Panc1 (cell line): ENCODE data around the gene ZNF540. TPM values are rescaled to one million over a fixed set of nuclear protein-coding genes. Genes with fewer than 3 reads are reported as not detected.
A peak's percentile ranks its signal among the peaks of the same experiment; 100 is the strongest.
"Not testable (repeated sequence)": the region's sequence is repeated elsewhere in the genome, so short reads cannot be mapped to it uniquely, and the experiment has no call there.

ENCODE experiments used
- ATAC-seq: fragments of 200-7000 bp; cut with Tn5 transposase; 2 replicates; pipeline ENCODE4 v1.9.1; 2020; ENCODE audit warnings: mild to moderate bottlenecking, moderate library complexity
- BruUV-seq: library from RNA; stranded (reverse); fragments of 400-500 nt; replicated peaks from 2 replicates; lab custom pipeline; 2021; lab: Mats Ljungman, UMichigan
- CTCF ChIA-PET: fragments of 300-600 bp; sonication (Branson Sonifier 250); formaldehyde crosslinking; loops from one replicate; lab custom pipeline; 2022; ENCODE audit warnings: antibody characterized with exemption; lab: Charles Lee
- POLR2A ChIA-PET: fragments of 300-600 bp; sonication (Branson Sonifier 250); formaldehyde crosslinking; loops from one replicate; lab custom pipeline; 2022; ENCODE audit warnings: antibody characterized with exemption; lab: Charles Lee
- DNase-seq: peaks from one replicate; pipeline ENCODE4 v3.0.0-alpha.2; 2010; ENCODE audit warnings: low read depth, low spot score
- H3K27ac ChIP-seq: 2 replicates; pipeline ENCODE4 v1.5.1; 2011; ENCODE audit warnings: mild to moderate bottlenecking, low read length, inconsistent platforms
- H3K27me3 ChIP-seq: fragments of 200-500 bp; sonication (Bioruptor generic); 2 replicates; pipeline ENCODE4 v1.6.0; 2014; ENCODE audit warnings: low read length, inconsistent platforms; ENCODE audit not compliant: control insufficient read depth, insufficient read depth
- H3K36me3 ChIP-seq: fragments of 200-500 bp; sonication (Bioruptor generic); 2 replicates; pipeline ENCODE4 v1.5.1; 2014; ENCODE audit warnings: inconsistent platforms, mild to moderate bottlenecking, low read length, moderate library complexity; ENCODE audit not compliant: control insufficient read depth, insufficient read depth
- H3K4me1 ChIP-seq: 2 replicates; pipeline ENCODE4 v1.5.1; 2011; ENCODE audit warnings: inconsistent platforms, mild to moderate bottlenecking, low read length, moderate library complexity; ENCODE audit not compliant: control insufficient read depth, insufficient read depth
- H3K4me3 ChIP-seq, 2 experiments: 2 replicates each; pipeline ENCODE4 v1.5.1; 2011 to 2012; ENCODE audit warnings: low read depth in 2 of 2, low read length in 2 of 2, mild to moderate bottlenecking in 2 of 2, inconsistent platforms in 1 of 2, moderate library complexity in 1 of 2
- H3K9me3 ChIP-seq: fragments of 200-500 bp; sonication (Bioruptor generic); 2 replicates; pipeline ENCODE4 v1.5.1; 2014; ENCODE audit warnings: low read depth, mild to moderate bottlenecking, inconsistent platforms, low read length, moderate library complexity; ENCODE audit not compliant: control insufficient read depth, insufficient read depth
- CTCF ChIP-seq: fragments of 450-650 bp; IDR thresholded peaks from 2 replicates; pipeline ENCODE4 v1.5.1; 2017; ENCODE audit warnings: mild to moderate bottlenecking
- POLR2AphosphoS5 ChIP-seq: IDR thresholded peaks from 2 replicates; pipeline ENCODE4 v1.6.1; 2012; ENCODE audit warnings: mild to moderate bottlenecking, low read depth, low read length, moderate library complexity
- SIN3A ChIP-seq: IDR thresholded peaks from 2 replicates; pipeline ENCODE4 v1.6.1; 2012; ENCODE audit warnings: low read depth, mild to moderate bottlenecking, low read length, moderate library complexity, borderline replicate concordance; ENCODE audit not compliant: insufficient read depth
- TCF7L2 ChIP-seq: IDR thresholded peaks from 2 replicates; pipeline ENCODE4 v1.6.1; 2011; ENCODE audit warnings: mild to moderate bottlenecking, low read depth, low read length, inconsistent platforms
- in situ Hi-C: cut with HindIII; loops from 2 replicates; pipeline ENCODE4 v1.10.0; 2016; ENCODE audit warnings: low sequenced_read_pairs, low pct_unique_long_range_greater_than_20kb
- intact Hi-C: fragments of 100-400 bp; cut with micrococcal nuclease; formaldehyde crosslinking; loops from one replicate; pipeline ENCODE4 v1.10.0; 2022; ENCODE audit not compliant: unreplicated experiment
- total RNA-seq: library from RNA; stranded (reverse); gene quantifications from one replicate; pipeline ENCODE4 v1.2.1, GENCODE V29; 2021; ENCODE audit not compliant: unreplicated experiment
- TF ChIP-seq, protein P1 (sequence below), 2 experiments: IDR thresholded peaks; 2 replicates each; pipeline ENCODE4 v1.6.1; 2011 to 2012; ENCODE audit warnings: low read depth in 2 of 2, control low read depth in 1 of 2, low read length in 1 of 2, mild to moderate bottlenecking in 1 of 2, moderate library complexity in 1 of 2; ENCODE audit not compliant: insufficient read depth in 1 of 2

Gene ZNF540
- total RNA-seq, 1 experiment from 2014 or later, result 0.39 TPM

DNA sequence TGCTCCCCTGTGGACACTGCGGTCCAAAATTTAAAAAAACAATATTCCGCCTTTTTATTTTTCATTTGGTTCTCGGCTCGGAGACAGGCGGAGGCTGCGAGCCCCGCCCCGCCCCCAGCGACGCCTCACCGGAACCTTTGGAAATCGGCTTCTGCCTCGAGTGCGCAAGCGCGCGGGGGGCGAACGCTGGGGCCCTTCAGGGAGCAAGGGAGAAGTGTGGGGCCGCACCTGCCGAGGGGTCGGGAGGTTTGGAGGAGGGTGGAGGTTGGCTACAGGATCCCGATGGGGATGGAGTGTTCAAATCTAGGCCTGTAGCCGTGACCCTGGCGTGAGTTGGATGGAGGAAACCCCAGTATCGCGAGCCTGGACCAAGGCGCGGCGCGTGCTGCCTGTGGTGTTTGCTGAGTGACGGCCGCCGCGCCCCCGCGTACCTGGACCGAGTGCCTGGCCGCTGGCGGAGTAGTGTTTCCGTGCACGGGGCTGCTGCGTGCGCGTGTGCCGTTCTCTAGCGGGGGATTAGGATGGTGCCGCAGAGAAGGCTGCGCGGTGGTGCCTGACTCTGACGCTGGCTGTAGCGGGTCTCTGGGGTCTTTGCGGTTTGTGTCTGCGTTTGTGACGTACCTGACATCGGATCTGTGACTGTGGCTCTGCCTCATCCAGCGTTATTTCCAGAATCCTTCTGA lies 61.2 kb downstream of the ZNF540 start:
- Histone ChIP-seq H3K27ac (peak overlapping the region; percentile 97), H3K9me3 (peaks cover 37% of the 10 kb centered on the region), H3K36me3 (no peaks in the 10 kb centered on the region), H3K27me3 (no peaks in the 10 kb centered on the region), H3K4me3 (peak overlapping the region; percentile 73 to 93), H3K4me1 (peaks cover 8% of the 10 kb centered on the region; the same call in 1 of the 2 replicates)
- POLR2A ChIA-PET, result interaction anchor here (0.7 kb wide), 1 partner anchor 8 kb away, joined by 5 read pairs; no protein-coding TSS in a partner anchor
- intact Hi-C loops, result no loop called here
- TF ChIP-seq SIN3A (no peak; the same call in 1 of the 2 replicates), CTCF (no peak), POLR2AphosphoS5 (peak; percentile 69; the same call in 1 of the 2 replicates), TCF7L2 (peak; percentile 75)
- TF ChIP-seq, protein P1, sequence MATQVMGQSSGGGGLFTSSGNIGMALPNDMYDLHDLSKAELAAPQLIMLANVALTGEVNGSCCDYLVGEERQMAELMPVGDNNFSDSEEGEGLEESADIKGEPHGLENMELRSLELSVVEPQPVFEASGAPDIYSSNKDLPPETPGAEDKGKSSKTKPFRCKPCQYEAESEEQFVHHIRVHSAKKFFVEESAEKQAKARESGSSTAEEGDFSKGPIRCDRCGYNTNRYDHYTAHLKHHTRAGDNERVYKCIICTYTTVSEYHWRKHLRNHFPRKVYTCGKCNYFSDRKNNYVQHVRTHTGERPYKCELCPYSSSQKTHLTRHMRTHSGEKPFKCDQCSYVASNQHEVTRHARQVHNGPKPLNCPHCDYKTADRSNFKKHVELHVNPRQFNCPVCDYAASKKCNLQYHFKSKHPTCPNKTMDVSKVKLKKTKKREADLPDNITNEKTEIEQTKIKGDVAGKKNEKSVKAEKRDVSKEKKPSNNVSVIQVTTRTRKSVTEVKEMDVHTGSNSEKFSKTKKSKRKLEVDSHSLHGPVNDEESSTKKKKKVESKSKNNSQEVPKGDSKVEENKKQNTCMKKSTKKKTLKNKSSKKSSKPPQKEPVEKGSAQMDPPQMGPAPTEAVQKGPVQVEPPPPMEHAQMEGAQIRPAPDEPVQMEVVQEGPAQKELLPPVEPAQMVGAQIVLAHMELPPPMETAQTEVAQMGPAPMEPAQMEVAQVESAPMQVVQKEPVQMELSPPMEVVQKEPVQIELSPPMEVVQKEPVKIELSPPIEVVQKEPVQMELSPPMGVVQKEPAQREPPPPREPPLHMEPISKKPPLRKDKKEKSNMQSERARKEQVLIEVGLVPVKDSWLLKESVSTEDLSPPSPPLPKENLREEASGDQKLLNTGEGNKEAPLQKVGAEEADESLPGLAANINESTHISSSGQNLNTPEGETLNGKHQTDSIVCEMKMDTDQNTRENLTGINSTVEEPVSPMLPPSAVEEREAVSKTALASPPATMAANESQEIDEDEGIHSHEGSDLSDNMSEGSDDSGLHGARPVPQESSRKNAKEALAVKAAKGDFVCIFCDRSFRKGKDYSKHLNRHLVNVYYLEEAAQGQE (IDR thresholded peaks at IDR 0.05; ENCODE audit: insufficient read depth in 1 of 2, low read depth in 2 of 2, low read length in 1 of 2), result peak in 1 of 2 experiments; percentile 54; a peak in 1 of 4 replicates
- in situ Hi-C loops, result no loop called here
- ATAC-seq, result peak; percentile 89
- CTCF ChIA-PET, result no interaction called here
- BruUV-seq, result TSS peak; percentile 62
- DNase-seq, result peak; percentile 71

GRCh38 chr19:37657157-37657556 lies 62.5 kb downstream of the ZNF540 start:
- BruUV-seq, DNase-seq, POLR2A ChIA-PET, H3K27me3 ChIP-seq, H3K4me1 ChIP-seq, CTCF ChIA-PET, H3K4me3 ChIP-seq, in situ Hi-C loops, intact Hi-C loops, ATAC-seq, H3K36me3 ChIP-seq, H3K27ac ChIP-seq: not testable (repeated sequence)
- H3K9me3 ChIP-seq, result peaks cover 29% of the 10 kb centered on the region

Other genes with a start within 250 kb of the ZNF540 start
- 8.9 TPM for gene ZNF527, start 223.8 kb upstream of the ZNF540 start, total RNA-seq
- gene ZNF569, start 127.4 kb upstream of the ZNF540 start, total RNA-seq, result 15.6 TPM
- 10.1 TPM for gene ZNF570, start 125.5 kb upstream of the ZNF540 start, total RNA-seq
- gene ZNF793, start 87.9 kb upstream of the ZNF540 start, total RNA-seq, result 10.1 TPM
- 6.2 TPM for gene ZNF571, start 84 bp upstream of the ZNF540 start, total RNA-seq
- gene ZFP30, start 60.6 kb downstream of the ZNF540 start, total RNA-seq, result 22.0 TPM
- gene ZNF607, start 124.9 kb downstream of the ZNF540 start, total RNA-seq, result 17.3 TPM
- 13.3 TPM for gene ZNF573, start 184.7 kb downstream of the ZNF540 start, total RNA-seq